WERI-Rb-1 (cell line): ENCODE measurements around the gene SPIRE1.

Experiments
- DNase-seq: peaks from one replicate; pipeline ENCODE4 v3.0.0-alpha.2; 2020
- H3K27ac ChIP-seq: fragments of 250-450 bp; sonication (Bioruptor Pico); 2 replicates; pipeline ENCODE4 v1.5.1; 2020; ENCODE audit warnings: mild to moderate bottlenecking, moderate library complexity
- H3K27me3 ChIP-seq: fragments of 250-450 bp; sonication (Bioruptor Pico); 2 replicates; pipeline ENCODE4 v1.5.1; 2021; ENCODE audit warnings: mild to moderate bottlenecking, low read depth, moderate library complexity; ENCODE audit not compliant: insufficient read depth, severe bottlenecking
- H3K36me3 ChIP-seq: fragments of 250-450 bp; sonication (Bioruptor Pico); 2 replicates; pipeline ENCODE4 v1.5.1; 2020; ENCODE audit warnings: mild to moderate bottlenecking, moderate library complexity
- H3K4me3 ChIP-seq: 2 replicates; pipeline ENCODE4 v1.5.1; 2011; ENCODE audit warnings: low read depth, mild to moderate bottlenecking, control low read depth, low read length
- H3K9me3 ChIP-seq: fragments of 250-450 bp; sonication (Bioruptor Pico); 2 replicates; pipeline ENCODE4 v1.5.1; 2021; ENCODE audit warnings: mild to moderate bottlenecking, moderate library complexity; ENCODE audit not compliant: severe bottlenecking
- TF ChIP-seq, protein P1 (sequence below): IDR thresholded peaks from 2 replicates; pipeline ENCODE4 v1.5.1; 2011; ENCODE audit warnings: low read depth, mild to moderate bottlenecking, control low read depth, inconsistent platforms, low read length

The SPIRE1 gene

DNA sequence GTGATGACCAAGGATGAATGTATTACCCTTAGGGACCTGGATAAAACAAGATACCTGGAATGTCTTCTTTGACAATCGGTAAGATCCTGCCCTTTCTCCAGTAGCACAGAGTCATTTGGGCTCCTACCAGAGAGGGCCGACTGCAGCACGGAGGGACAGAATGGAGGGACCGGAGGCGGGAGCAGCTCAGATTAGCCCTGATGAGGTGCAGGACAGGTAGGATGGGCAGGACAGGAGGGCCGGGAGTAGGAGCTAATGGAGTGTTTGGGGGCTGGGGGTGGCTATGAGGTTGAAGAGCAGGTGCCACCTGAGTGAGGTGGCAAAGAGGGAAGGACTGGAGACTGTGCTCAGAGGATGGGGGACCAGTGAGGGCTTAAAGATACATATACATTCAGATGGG, 260.1 kb downstream of the SPIRE1 start:
- Histone ChIP-seq H3K9me3 (no peaks in the 10 kb centered on the region), H3K27ac (no peak overlapping the region), H3K4me3 (no peak overlapping the region), H3K27me3 (no peaks in the 10 kb centered on the region), H3K36me3 (no peaks in the 10 kb centered on the region)
- TF ChIP-seq, protein P1, sequence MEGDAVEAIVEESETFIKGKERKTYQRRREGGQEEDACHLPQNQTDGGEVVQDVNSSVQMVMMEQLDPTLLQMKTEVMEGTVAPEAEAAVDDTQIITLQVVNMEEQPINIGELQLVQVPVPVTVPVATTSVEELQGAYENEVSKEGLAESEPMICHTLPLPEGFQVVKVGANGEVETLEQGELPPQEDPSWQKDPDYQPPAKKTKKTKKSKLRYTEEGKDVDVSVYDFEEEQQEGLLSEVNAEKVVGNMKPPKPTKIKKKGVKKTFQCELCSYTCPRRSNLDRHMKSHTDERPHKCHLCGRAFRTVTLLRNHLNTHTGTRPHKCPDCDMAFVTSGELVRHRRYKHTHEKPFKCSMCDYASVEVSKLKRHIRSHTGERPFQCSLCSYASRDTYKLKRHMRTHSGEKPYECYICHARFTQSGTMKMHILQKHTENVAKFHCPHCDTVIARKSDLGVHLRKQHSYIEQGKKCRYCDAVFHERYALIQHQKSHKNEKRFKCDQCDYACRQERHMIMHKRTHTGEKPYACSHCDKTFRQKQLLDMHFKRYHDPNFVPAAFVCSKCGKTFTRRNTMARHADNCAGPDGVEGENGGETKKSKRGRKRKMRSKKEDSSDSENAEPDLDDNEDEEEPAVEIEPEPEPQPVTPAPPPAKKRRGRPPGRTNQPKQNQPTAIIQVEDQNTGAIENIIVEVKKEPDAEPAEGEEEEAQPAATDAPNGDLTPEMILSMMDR: no peak
- no peak for DNase-seq

DNA sequence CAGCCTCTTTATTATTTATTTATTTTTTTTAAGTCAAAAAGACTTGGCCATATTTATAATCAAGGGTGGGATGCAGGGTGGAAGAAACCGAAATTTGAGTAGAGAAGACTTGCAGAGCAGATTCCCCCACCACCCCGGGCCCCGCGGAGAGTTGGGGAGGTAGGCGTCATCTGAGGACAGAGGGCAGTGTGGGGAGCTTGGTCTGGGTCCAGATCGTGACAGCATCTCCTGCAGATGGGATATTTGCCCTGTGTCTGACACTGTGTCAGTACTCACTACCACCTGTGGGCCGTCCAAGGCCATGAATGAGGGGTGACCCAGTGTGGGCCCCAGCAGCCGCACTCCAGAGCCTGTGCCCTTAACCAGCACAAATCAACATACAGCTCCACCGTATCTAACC, 260.7 kb downstream of the SPIRE1 start:
- H3K4me3 ChIP-seq: no peak overlapping the region
- H3K27ac ChIP-seq: no peak overlapping the region
- no peaks in the 10 kb centered on the region for H3K27me3 ChIP-seq
- H3K36me3 ChIP-seq: no peaks in the 10 kb centered on the region
- DNase-seq: no peak
- no peaks in the 10 kb centered on the region for H3K9me3 ChIP-seq
- TF ChIP-seq, protein P1: no peak
